Left renal cortex interstitium (tissue), 4 donors: ENCODE results near the gene TEX53. TPM values are rescaled to one million over a fixed set of nuclear protein-coding genes. Genes with fewer than 3 reads are reported as not detected.

ENCODE experiments used
- DNase-seq, 4 donors: peaks; one replicate each; pipeline ENCODE4 v3.0.0-alpha.2; 2013; ENCODE audit warnings: low read depth in 4 of 4, low spot score in 2 of 4, missing footprints in 1 of 4
- polyA plus RNA-seq, 4 donors: library from polyadenylated mRNA; unstranded; fragments of 120-200 nt; gene quantifications; one replicate each; pipeline ENCODE4 v1.2.1, GENCODE V29; 2013; ENCODE audit not compliant: insufficient read length in 4 of 4

The TEX53 gene
- polyA plus RNA-seq, 4 donors, result not detected

DNA sequence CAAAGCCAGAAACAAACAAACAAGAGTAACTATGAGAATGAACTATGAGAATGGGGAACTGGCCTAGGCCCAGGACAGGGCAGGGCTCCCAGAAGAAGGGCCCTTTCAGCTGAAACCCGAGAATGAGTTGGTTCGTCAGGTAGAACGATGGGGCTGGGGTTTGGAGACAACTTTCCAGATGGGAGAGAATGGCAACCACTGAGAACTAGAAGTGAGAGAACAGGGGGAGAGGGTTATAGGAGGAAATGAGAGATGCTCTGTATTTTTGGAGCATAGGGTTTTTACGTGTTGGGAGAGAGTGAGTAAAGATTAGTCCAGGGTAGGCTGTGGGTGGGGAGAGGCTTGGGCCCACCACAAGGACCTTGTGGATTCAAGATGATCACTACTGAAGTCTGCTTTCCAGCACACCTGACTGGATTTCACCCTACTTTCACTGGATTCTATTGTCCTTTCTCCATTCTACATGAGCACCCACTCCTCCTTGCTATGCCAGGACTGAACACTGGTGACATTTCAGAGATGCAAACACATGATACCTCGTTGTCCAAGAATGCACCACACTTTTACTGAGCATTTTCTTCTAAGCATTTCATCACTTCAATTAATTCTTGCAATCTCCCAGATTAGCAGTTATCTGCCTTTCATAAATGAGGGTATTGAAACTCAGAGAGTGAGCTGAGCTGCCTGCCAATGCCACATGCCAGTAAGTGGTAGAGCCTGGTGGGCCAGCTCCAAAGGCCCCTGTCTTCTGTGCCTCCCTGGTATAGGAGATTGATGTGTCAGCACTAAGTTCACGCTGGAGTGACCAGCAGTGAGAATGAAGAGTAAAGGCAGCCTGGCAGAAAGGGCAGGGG lies 49.7 kb downstream of the TEX53 start:
- DNase-seq, result no peak

DNA sequence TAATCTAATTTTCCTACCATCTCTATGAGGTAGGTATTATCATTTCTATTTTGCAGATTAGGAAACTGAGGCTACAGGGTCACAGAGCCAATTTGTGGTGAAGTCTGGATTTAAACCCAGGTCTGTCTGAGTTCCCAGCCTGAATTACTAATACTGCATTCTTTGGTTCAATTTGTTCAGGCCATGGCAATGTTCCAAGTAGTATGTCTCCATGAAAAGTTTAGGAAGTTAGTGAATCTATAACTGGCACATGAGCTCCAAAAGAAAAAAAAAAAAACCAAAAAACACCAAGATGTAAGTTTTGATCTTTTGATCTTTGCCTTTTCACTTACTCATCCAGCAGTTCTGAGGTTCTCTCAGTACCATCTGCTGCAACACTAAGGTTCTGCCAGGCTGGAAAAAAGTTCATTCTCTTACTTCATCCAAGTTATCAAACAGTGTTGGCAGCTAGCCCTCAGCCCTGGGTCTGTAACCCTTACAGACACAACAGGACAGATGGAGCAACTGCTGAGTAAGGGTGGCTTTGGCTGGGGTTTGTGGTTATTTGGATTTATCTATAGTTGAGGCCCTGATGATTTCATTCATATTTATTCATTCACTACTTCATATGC lies 50.9 kb downstream of the TEX53 start:
- DNase-seq, result no peak

Other genes starting within 250 kb of the TEX53 start
- gene WHRN, start 152.3 kb downstream of the TEX53 start, polyA plus RNA-seq, result 10 to 100 TPM in 2 of 4 donors, 1 to 10 TPM in 2; 5.9 to 18.1 (median 10.3) TPM
- 100 to 1,000 TPM; 221 to 302 (median 247) TPM for gene ATP6V1G1, start 70.0 kb downstream of the TEX53 start, polyA plus RNA-seq
- 10 to 100 TPM in 1 of 4 donors, 1 to 10 TPM in 3; 8.5 to 10.6 (median 9.6) TPM for gene TMEM268, start 46.5 kb downstream of the TEX53 start, polyA plus RNA-seq
- gene TEX48, start 24.4 kb upstream of the TEX53 start, polyA plus RNA-seq, result not detected
- gene TNFSF15, start 148.2 kb upstream of the TEX53 start, polyA plus RNA-seq, result 1 to 10 TPM; 4.4 to 9.0 (median 6.4) TPM